HepG2 (cell line): ENCODE data around the gene SEMA7A. TPM values are rescaled to one million over a fixed set of nuclear protein-coding genes. Genes with fewer than 3 reads are reported as not detected.

ENCODE experiments used
- ADNP ChIP-seq: sonication (generic); formaldehyde crosslinking; IDR thresholded peaks from 2 replicates; pipeline ENCODE4 v1.4.0; 2020; ENCODE audit warnings: missing genetic modification reagents
- CBFB ChIP-seq: sonication (generic); formaldehyde crosslinking; IDR thresholded peaks from 2 replicates; pipeline ENCODE4 v1.4.0; 2020; ENCODE audit warnings: missing genetic modification reagents
- EED ChIP-seq: sonication (generic); formaldehyde crosslinking; IDR thresholded peaks from 2 replicates; pipeline ENCODE4 v1.5.0; 2020; ENCODE audit warnings: mild to moderate bottlenecking, missing genetic modification reagents
- ELF1 ChIP-seq: sonication (generic); formaldehyde crosslinking; IDR thresholded peaks from 2 replicates; pipeline ENCODE4 v1.4.0; 2020; ENCODE audit warnings: missing genetic modification reagents
- FOXA3 ChIP-seq: IDR thresholded peaks from 2 replicates; pipeline ENCODE4 v1.6.1; 2016; ENCODE audit warnings: missing genetic modification reagents, missing compliant biosample characterization
- GTF3A ChIP-seq: sonication (generic); formaldehyde crosslinking; conservative IDR thresholded peaks from 2 replicates; pipeline ENCODE4 v1.4.0; 2020; ENCODE audit warnings: mild to moderate bottlenecking, missing genetic modification reagents
- HNRNPH1 ChIP-seq: fragments of 200-400 bp; formaldehyde crosslinking; optimal IDR thresholded peaks from 2 replicates; pipeline ENCODE3; 2017; ENCODE audit warnings: mild to moderate bottlenecking, low read depth, low read length
- KLF11 ChIP-seq: IDR thresholded peaks from 2 replicates; pipeline ENCODE4 v1.6.1; 2016; ENCODE audit warnings: missing compliant biosample characterization
- MED1 ChIP-seq: sonication (generic); formaldehyde crosslinking; IDR thresholded peaks from 2 replicates; pipeline ENCODE4 v1.4.0; 2020; ENCODE audit warnings: missing genetic modification reagents
- MEIS2 ChIP-seq: sonication (generic); formaldehyde crosslinking; IDR thresholded peaks from 2 replicates; pipeline ENCODE4 v1.9.0; 2021; ENCODE audit warnings: mild to moderate bottlenecking, missing genetic modification reagents
- NFE2L2 ChIP-seq: fragments of 150-350 bp; IDR thresholded peaks from 2 replicates; pipeline ENCODE4 v1.6.1; 2014; ENCODE audit warnings: low read length
- NFKBIZ ChIP-seq: IDR thresholded peaks from 2 replicates; pipeline ENCODE4 v1.6.1; 2018; ENCODE audit warnings: missing genetic modification reagents, missing compliant biosample characterization
- NR2F2 ChIP-seq: IDR thresholded peaks from 2 replicates; pipeline ENCODE4 v1.6.1; 2012; ENCODE audit warnings: low read depth, inconsistent platforms, borderline replicate concordance
- PITX1 ChIP-seq: sonication (generic); formaldehyde crosslinking; IDR thresholded peaks from 2 replicates; pipeline ENCODE4 v1.5.1; 2020; ENCODE audit warnings: mild to moderate bottlenecking, missing genetic modification reagents
- SALL2 ChIP-seq: sonication (generic); formaldehyde crosslinking; IDR thresholded peaks from 2 replicates; pipeline ENCODE4 v1.8.1; 2023; ENCODE audit warnings: mild to moderate bottlenecking, missing genetic modification reagents, inconsistent platforms
- SNAI1 ChIP-seq: sonication (generic); formaldehyde crosslinking; IDR thresholded peaks from 2 replicates; pipeline ENCODE4 v1.5.0; 2020; ENCODE audit warnings: mild to moderate bottlenecking, missing genetic modification reagents, borderline replicate concordance
- SOX6 ChIP-seq, 2 experiments: fragments of 450-650 bp in 1 of 2; sonication (generic) in 1 of 2; formaldehyde crosslinking in 1 of 2; IDR thresholded peaks; 2 replicates each; pipeline versions ENCODE4 v1.4.0 to v1.6.1; 2017 to 2020; ENCODE audit warnings: antibody characterized with exemption in 1 of 2, mild to moderate bottlenecking in 1 of 2, missing genetic modification reagents in 1 of 2
- TARDBP ChIP-seq: sonication (generic); formaldehyde crosslinking; IDR thresholded peaks from 2 replicates; pipeline ENCODE4 v1.8.0; 2022; ENCODE audit warnings: mild to moderate bottlenecking, missing genetic modification reagents
- TCF7L2 ChIP-seq: IDR thresholded peaks from 2 replicates; pipeline ENCODE4 v1.6.1; 2011; ENCODE audit warnings: mild to moderate bottlenecking, low read depth, low read length, moderate library complexity
- YY1 ChIP-seq: IDR thresholded peaks from 2 replicates; pipeline ENCODE4 v1.6.1; 2011; ENCODE audit warnings: low read length, low read depth, moderate library complexity, mild to moderate bottlenecking; ENCODE audit not compliant: insufficient read depth, insufficient replicate concordance
- ZBTB2 ChIP-seq: sonication (generic); formaldehyde crosslinking; IDR thresholded peaks from 2 replicates; pipeline ENCODE4 v1.8.0; 2022; ENCODE audit warnings: low read depth, missing genetic modification reagents
- ZFP36L2 ChIP-seq: sonication (generic); formaldehyde crosslinking; IDR thresholded peaks from 2 replicates; pipeline ENCODE4 v1.4.0; 2020; ENCODE audit warnings: missing genetic modification reagents
- ZFYVE20 ChIP-seq: sonication (generic); formaldehyde crosslinking; IDR thresholded peaks from 2 replicates; pipeline ENCODE4 v1.8.0; 2023; ENCODE audit warnings: low read depth, mild to moderate bottlenecking, moderate library complexity, missing genetic modification reagents, borderline replicate concordance
- ZNF33B ChIP-seq: sonication (generic); formaldehyde crosslinking; IDR thresholded peaks from 2 replicates; pipeline ENCODE4 v1.5.1; 2020; ENCODE audit warnings: mild to moderate bottlenecking, missing genetic modification reagents
- ZNF362 ChIP-seq: sonication (generic); formaldehyde crosslinking; IDR thresholded peaks from 2 replicates; pipeline ENCODE4 v1.4.0; 2020; ENCODE audit warnings: missing genetic modification reagents, mild to moderate bottlenecking, borderline replicate concordance
- ZNF414 ChIP-seq: sonication (generic); formaldehyde crosslinking; IDR thresholded peaks from 2 replicates; pipeline ENCODE4 v1.5.0; 2020; ENCODE audit warnings: missing genetic modification reagents
- ZNF546 ChIP-seq: sonication (generic); formaldehyde crosslinking; conservative IDR thresholded peaks from 2 replicates; pipeline ENCODE4 v1.8.1; 2023; ENCODE audit warnings: mild to moderate bottlenecking, missing genetic modification reagents
- ZNF747 ChIP-seq: sonication (generic); formaldehyde crosslinking; IDR thresholded peaks from 2 replicates; pipeline ENCODE4 v1.8.1; 2023; ENCODE audit warnings: missing genetic modification reagents, mild to moderate bottlenecking, borderline replicate concordance
- ZNF766 ChIP-seq: sonication (generic); formaldehyde crosslinking; IDR thresholded peaks from 2 replicates; pipeline ENCODE4 v1.5.0; 2020; ENCODE audit warnings: missing genetic modification reagents, borderline replicate concordance
- polyA plus RNA-seq, 8 experiments: library from polyadenylated mRNA; depleted of rRNA in 3 of 8; stranded (reverse) in 7 of 8; unstranded in 1 of 8; fragments of >200 nt; fragmentation: Illumina TruSeq in 4 of 8; extraction: Trizol in 4 of 8; gene quantifications; 2 replicates each; pipeline versions ENCODE4 v1.2.1 to v1.2.3, GENCODE V29; 2011 to 2016; ENCODE audit warnings: low read depth in 4 of 8, missing spikeins in 1 of 8, mixed read lengths in 1 of 8; ENCODE audit not compliant: insufficient read depth in 1 of 8
- total RNA-seq, 5 experiments: library from RNA; depleted of rRNA; stranded (reverse); fragments of >200 nt; fragmentation: Illumina TruSeq; extraction: Trizol; gene quantifications; 2 replicates each; pipeline ENCODE4 v1.2.3, GENCODE V29; 2016; ENCODE audit warnings: low read depth in 1 of 5

Gene SEMA7A
- total and polyA plus RNA-seq, 2 of the 13 experiments (the other 11 are each of a cell fraction or from before 2014, with no cell fraction given) = 9.0 to 15.8 TPM

GRCh38 chr15:74421302-74422245 is 12.2 kb downstream of the SEMA7A start (continued):
- 0 out of 2 replicates have a peak, but pooled peaks have one; percentile 15 for TF ChIP-seq NFKBIZ
- no peak for TF ChIP-seq SOX6 (IDR thresholded peaks at IDR 0.05)
- TF ChIP-seq SOX6 (CRISPR knock-in tag; IDR thresholded peaks at IDR 0.05) = peak; percentile 32
- no peak for TF ChIP-seq ZNF414 (CRISPR knock-in tag)
- TF ChIP-seq YY1 = no peak
- TF ChIP-seq ZNF766 = no peak
- TF ChIP-seq ZNF33B (CRISPR knock-in tag) = 0 out of 2 replicates have a peak, but pooled peaks have one; percentile 29
- TF ChIP-seq SALL2 (CRISPR knock-in tag) = no peak
- TF ChIP-seq ELF1 (CRISPR knock-in tag) = 0 out of 2 replicates have a peak, but pooled peaks have one; percentile 25
- TF ChIP-seq SNAI1 (CRISPR knock-in tag) = no peak
- no peak for TF ChIP-seq NR2F2
- no peak for TF ChIP-seq EED (CRISPR knock-in tag)
- peak; percentile 16; the same call in 1 of the 2 replicates for TF ChIP-seq MED1 (CRISPR knock-in tag)
- TF ChIP-seq ZNF546 = no peak
- no peak for TF ChIP-seq PITX1 (CRISPR knock-in tag)
- TF ChIP-seq HNRNPH1 = no peak
- no peak for TF ChIP-seq MEIS2
- TF ChIP-seq ZBTB2 = no peak
- no peak for TF ChIP-seq KLF11 (CRISPR knock-in tag)
- TF ChIP-seq TCF7L2 = no peak
- TF ChIP-seq ZNF362 (CRISPR knock-in tag) = no peak
- no peak for TF ChIP-seq CBFB (CRISPR knock-in tag)
- TF ChIP-seq FOXA3 (CRISPR knock-in tag) = 0 out of 2 replicates have a peak, but pooled peaks have one; percentile 46
- TF ChIP-seq GTF3A (CRISPR knock-in tag) = no peak
- TF ChIP-seq ZNF747 (CRISPR knock-in tag) = no peak
- no peak for TF ChIP-seq TARDBP (CRISPR knock-in tag)
- TF ChIP-seq NFE2L2 = no peak
- no peak for TF ChIP-seq ADNP (CRISPR knock-in tag)
- TF ChIP-seq ZFYVE20 (CRISPR knock-in tag) = no peak
- no peak for TF ChIP-seq ZFP36L2 (CRISPR knock-in tag)
